Activated CD4-positive, alpha-beta memory T cell treated with anti-CD3 and anti-CD28 coated beads for 36 hours (primary cell): Measurements from ENCODE around the gene C6orf89. TPM values are rescaled to one million over a fixed set of nuclear protein-coding genes. Genes with fewer than 3 reads are reported as not detected.

ENCODE experiments used
- CTCF ChIA-PET: fragments of 350-600 bp; sonication (Branson Sonifier 250); formaldehyde crosslinking; loops from one replicate; lab custom pipeline; 2021; ENCODE audit warnings: antibody characterized with exemption, inconsistent platforms; lab: Charles Lee
- POLR2A ChIA-PET: fragments of 350-600 bp; sonication (Branson Sonifier 250); formaldehyde crosslinking; loops from one replicate; lab custom pipeline; 2021; ENCODE audit warnings: antibody characterized with exemption; lab: Charles Lee
- DNase-seq: peaks from one replicate; pipeline ENCODE4 v3.0.0-alpha.2; 2020
- H3K27ac Mint-ChIP-seq: one replicate; pipeline ENCODE4 v1.8.0; 2021; ENCODE audit warnings: mixed read lengths
- H3K27me3 Mint-ChIP-seq: one replicate; pipeline ENCODE4 v1.8.0; 2021; ENCODE audit warnings: mixed read lengths
- H3K36me3 Mint-ChIP-seq: one replicate; pipeline ENCODE4 v1.8.0; 2021; ENCODE audit warnings: mixed read lengths
- H3K4me1 Mint-ChIP-seq: one replicate; pipeline ENCODE4 v1.8.0; 2021; ENCODE audit warnings: low read depth, mixed read lengths
- H3K4me3 Mint-ChIP-seq: one replicate; pipeline ENCODE4 v1.8.0; 2021; ENCODE audit warnings: mild to moderate bottlenecking, mixed read lengths
- H3K9me3 Mint-ChIP-seq: one replicate; pipeline ENCODE4 v1.8.0; 2021; ENCODE audit warnings: mixed read lengths
- intact Hi-C: fragments of 100-400 bp; cut with micrococcal nuclease; formaldehyde crosslinking; loops from one replicate; pipeline ENCODE4 v1.15.1; 2023
- total RNA-seq, 2 experiments: library from RNA; stranded (reverse); gene quantifications; one replicate each; pipeline ENCODE4 v1.2.3, GENCODE V29; 2021

Gene C6orf89
- total RNA-seq, 2 experiments from 2014 or later, result 29.2 to 29.8 TPM

DNA sequence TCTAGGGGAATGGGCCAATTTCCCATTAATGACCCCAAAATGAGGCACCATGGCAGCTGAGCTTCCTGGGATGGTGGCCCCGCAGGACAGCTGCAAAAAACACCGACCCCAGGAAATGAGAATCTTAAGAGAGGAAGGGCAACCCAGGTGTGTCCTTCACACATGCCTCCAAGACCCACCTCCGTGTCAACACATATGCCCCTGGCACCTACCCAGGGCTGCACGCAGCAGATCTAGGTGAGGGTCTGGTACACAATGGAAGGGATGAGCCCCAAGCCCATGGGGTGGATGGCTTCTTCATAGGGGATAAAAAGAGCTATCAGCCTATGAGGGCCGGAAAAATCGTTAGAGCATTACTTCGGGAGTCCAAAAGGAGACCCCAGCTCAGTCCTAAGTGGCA, 90.8 kb downstream of the C6orf89 start:
- peaks cover 44% of the 10 kb centered on the region for H3K36me3 Mint-ChIP-seq
- CTCF ChIA-PET, result interaction anchor here (1.3 to 2.2 kb wide), 3 partner anchors 9 to 63 kb away, joined by 3 to 9 read pairs (median 5); partner anchors contain the start of gene MTCH1
- POLR2A ChIA-PET, result no interaction called here

DNA sequence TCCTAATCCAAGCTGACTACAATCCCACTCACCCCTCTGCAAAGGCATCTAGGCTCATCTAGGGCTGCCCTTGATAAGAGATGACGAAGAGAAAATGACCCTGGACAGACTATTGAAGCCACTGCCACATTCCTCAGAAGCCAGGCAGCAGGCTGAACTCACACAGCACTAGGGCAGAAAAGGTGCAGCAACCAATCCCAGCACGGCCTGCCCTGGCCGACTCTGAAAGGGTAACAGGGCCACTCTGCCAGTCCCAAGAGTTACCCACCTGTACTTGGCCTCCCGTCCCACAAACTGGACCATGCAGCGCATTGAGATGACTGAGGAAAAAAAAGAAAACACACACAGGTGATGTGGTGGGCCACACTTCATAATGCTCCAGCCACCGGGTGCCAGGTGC, 91.2 kb downstream of the C6orf89 start:
- Mint-ChIP-seq H3K27ac (no peak overlapping the region), H3K9me3 (no peaks in the 10 kb centered on the region), H3K36me3 (peaks cover 46% of the 10 kb centered on the region), H3K4me1 (peaks cover 22% of the 10 kb centered on the region), H3K4me3 (no peak overlapping the region), H3K27me3 (no peaks in the 10 kb centered on the region)
- ChIA-PET POLR2A (no interaction called here), CTCF (interaction anchor here (1.2 to 2.2 kb wide), 7 partner anchors 9 to 233 kb away, joined by 3 to 9 read pairs (median 5); partner anchors contain the start of genes C6orf89 and MTCH1)
- no peak for DNase-seq
- intact Hi-C loops, result no loop called here

More for the DNA sequence above, 90.8 kb downstream of the C6orf89 start:
- intact Hi-C loops, result no loop called here
- Mint-ChIP-seq H3K4me3 (no peak overlapping the region), H3K27ac (no peak overlapping the region), H3K4me1 (peaks cover 18% of the 10 kb centered on the region), H3K9me3 (no peaks in the 10 kb centered on the region), H3K27me3 (no peaks in the 10 kb centered on the region)
- DNase-seq, result no peak

DNA sequence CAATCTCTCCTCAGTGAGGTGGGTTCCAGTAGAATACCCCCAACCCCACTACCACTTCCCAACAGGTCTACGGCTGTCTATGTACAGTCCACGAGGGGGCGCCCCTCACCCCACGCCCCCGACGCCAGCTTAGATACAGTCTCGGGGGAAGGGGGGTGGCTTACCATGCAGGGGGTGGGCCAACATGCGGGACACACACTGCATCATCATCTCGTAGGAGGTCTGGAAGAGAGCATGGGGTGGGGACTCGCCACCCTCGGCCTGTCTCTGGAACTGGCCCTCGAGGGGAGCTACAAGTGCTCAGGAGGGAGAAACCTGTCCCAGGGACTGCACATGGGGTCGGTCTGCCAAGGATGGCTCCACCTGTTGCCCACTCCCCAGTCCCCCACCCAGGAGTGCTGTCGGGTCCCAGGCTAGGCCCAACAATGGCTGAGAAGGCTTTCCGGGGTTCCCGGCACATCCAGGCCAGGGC, 91.8 kb downstream of the C6orf89 start:
- no peaks in the 10 kb centered on the region for H3K9me3 Mint-ChIP-seq
- no peak overlapping the region for H3K4me3 Mint-ChIP-seq
- peak; percentile 24 for DNase-seq
- intact Hi-C loops, result no loop called here
- ChIA-PET POLR2A (interaction anchor here (0.8 kb wide), 1 partner anchor 9 kb away, joined by 5 read pairs; the partner anchor contains the start of gene MTCH1), CTCF (interaction anchor here (0.6 to 1.7 kb wide), 8 partner anchors 8 to 257 kb away, joined by 3 to 9 read pairs (median 4); partner anchors contain the start of genes C6orf89 and MTCH1)
- no peak overlapping the region for H3K27ac Mint-ChIP-seq
- H3K4me1 Mint-ChIP-seq, result peaks cover 24% of the 10 kb centered on the region
- H3K27me3 Mint-ChIP-seq, result no peaks in the 10 kb centered on the region
- H3K36me3 Mint-ChIP-seq, result peaks cover 45% of the 10 kb centered on the region

Other genes with a start within 250 kb of the C6orf89 start
- 10 to 100 TPM; 64.2 to 66.7 TPM for gene CDKN1A, start 207.2 kb upstream of the C6orf89 start, total RNA-seq
- gene RAB44, start 188.1 kb upstream of the C6orf89 start, total RNA-seq, result under 1 TPM; 0.05 TPM
- 1 to 10 TPM; 1.5 to 1.8 TPM for gene CPNE5, start 46.5 kb upstream of the C6orf89 start, total RNA-seq
- gene PPIL1, start 11.1 kb upstream of the C6orf89 start, total RNA-seq, result 10 to 100 TPM; 38.5 to 40.6 TPM
- 1 to 10 TPM; 1.0 to 1.1 TPM for gene PI16, start 68.8 kb downstream of the C6orf89 start, total RNA-seq
- gene MTCH1, start 100.2 kb downstream of the C6orf89 start, total RNA-seq, result 100 to 1,000 TPM; 109 to 114 TPM
- gene FGD2, start 119.7 kb downstream of the C6orf89 start, total RNA-seq, result under 1 TPM; 0.48 to 0.52 TPM